ENCODE measurements around the gene SMYD4. TPM values are rescaled to one million over a fixed set of nuclear protein-coding genes. Genes with fewer than 3 reads are reported as not detected.

Gene SMYD4
- total RNA-seq, 1 experiment from 2014 or later, result 23.3 TPM

DNA sequence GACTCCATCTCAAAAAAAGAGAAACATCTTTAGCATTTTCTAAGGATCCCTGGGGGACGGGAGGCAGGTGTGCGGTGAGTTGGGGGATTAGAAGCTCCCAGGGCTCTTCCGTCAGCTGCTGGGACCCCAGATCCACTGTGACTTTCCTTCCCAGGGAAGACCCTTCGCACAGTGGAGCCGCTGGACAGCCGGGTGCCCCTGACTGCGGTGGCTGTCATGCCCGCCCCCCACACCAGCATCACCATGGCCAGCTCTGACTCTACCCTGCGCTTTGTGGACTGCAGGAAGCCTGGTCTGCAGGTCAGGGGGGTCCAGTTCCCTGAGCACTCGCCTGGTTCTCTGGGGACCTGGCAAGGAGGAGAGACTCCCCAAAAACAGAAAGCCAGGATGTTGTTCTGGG is 94.3 kb downstream of the SMYD4 start:
- intact Hi-C loops (cut with micrococcal nuclease; ENCODE audit: unreplicated experiment), result no loop called here
- Histone ChIP-seq H3K79me2 (ENCODE audit: low read depth) (no peaks in the 10 kb centered on the region), H3K27ac (no peak overlapping the region), H3K9me2 (ENCODE audit: insufficient read depth) (no peaks in the 10 kb centered on the region), H3K4me2 (no peak overlapping the region), H3K9me3 (ENCODE audit: insufficient read depth, low read depth) (no peaks in the 10 kb centered on the region), H3K4me3 (no peak overlapping the region), H4K20me1 (ENCODE audit: insufficient read depth) (no peaks in the 10 kb centered on the region; the same call in 1 of the 2 replicates), H3F3A (ENCODE audit: insufficient read depth, low read depth) (no peaks in the 10 kb centered on the region), H2AFZ (no peak overlapping the region), H3K4me1 (replicated peaks; ENCODE audit: insufficient read depth) (no peaks in the 10 kb centered on the region), H3K27me3 (ENCODE audit: insufficient read depth, low read depth) (no peaks in the 10 kb centered on the region), H3K36me3 (ENCODE audit: low read depth) (no peaks in the 10 kb centered on the region)
- TF ChIP-seq EZH2 (IDR thresholded peaks at IDR 0.05; ENCODE audit: low read depth) (no peak), CTCF (conservative IDR thresholded peaks at IDR 0.05) (no peak)
- POLR2A ChIA-PET (ENCODE audit: unreplicated experiment), result interaction anchor here (0.7 kb wide), 1 partner anchor 145 kb away, joined by 4 read pairs; no protein-coding TSS in a partner anchor
- DNase-seq, result no peak
- BruUV-seq (replicated peaks), result no TSS peak
- CTCF ChIA-PET, result no interaction called here

GRCh38 chr17:1733759-1734158 is 95.9 kb downstream of the SMYD4 start:
- DNase-seq, result no peak
- ChIA-PET CTCF (interaction anchor here (0.6 kb wide), 1 partner anchor 609 kb away, joined by 13 read pairs; no protein-coding TSS in a partner anchor), POLR2A (ENCODE audit: unreplicated experiment) (no interaction called here)
- Histone ChIP-seq H3F3A (ENCODE audit: insufficient read depth, low read depth) (no peaks in the 10 kb centered on the region), H3K27ac (no peak overlapping the region), H3K4me2 (no peak overlapping the region), H2AFZ (no peak overlapping the region), H3K36me3 (ENCODE audit: low read depth) (no peaks in the 10 kb centered on the region), H4K20me1 (ENCODE audit: insufficient read depth) (no peaks in the 10 kb centered on the region; the same call in 1 of the 2 replicates), H3K9me3 (ENCODE audit: insufficient read depth, low read depth) (no peaks in the 10 kb centered on the region), H3K27me3 (ENCODE audit: insufficient read depth, low read depth) (no peaks in the 10 kb centered on the region), H3K79me2 (ENCODE audit: low read depth) (no peaks in the 10 kb centered on the region), H3K4me1 (replicated peaks; ENCODE audit: insufficient read depth) (no peaks in the 10 kb centered on the region), H3K9me2 (ENCODE audit: insufficient read depth) (no peaks in the 10 kb centered on the region), H3K4me3 (no peak overlapping the region)
- intact Hi-C loops (cut with micrococcal nuclease; ENCODE audit: unreplicated experiment), result no loop called here
- no TSS peak for BruUV-seq (replicated peaks)
- TF ChIP-seq CTCF (conservative IDR thresholded peaks at IDR 0.05) (no peak), EZH2 (IDR thresholded peaks at IDR 0.05; ENCODE audit: low read depth) (no peak)

- ChIA-PET POLR2A (ENCODE audit: unreplicated experiment) (no interaction called here), CTCF (interaction anchor here (0.6 kb wide), 1 partner anchor 70 kb away, joined by 3 read pairs; no protein-coding TSS in a partner anchor)
- no peak for DNase-seq
- no peak overlapping the region for H2AFZ ChIP-seq
- TF ChIP-seq CTCF (conservative IDR thresholded peaks at IDR 0.05) (no peak), EZH2 (IDR thresholded peaks at IDR 0.05; ENCODE audit: low read depth) (no peak)
- no peak overlapping the region for H3K27ac ChIP-seq
- H3K27me3 ChIP-seq (ENCODE audit: insufficient read depth, low read depth), result no peaks in the 10 kb centered on the region
- no peaks in the 10 kb centered on the region for H3K4me1 ChIP-seq (replicated peaks; ENCODE audit: insufficient read depth)
- no peaks in the 10 kb centered on the region for H3K9me2 ChIP-seq (ENCODE audit: insufficient read depth)
- no peaks in the 10 kb centered on the region for H3K79me2 ChIP-seq (ENCODE audit: low read depth)
- H3K4me3 ChIP-seq, result no peak overlapping the region
- no peak overlapping the region for H3K4me2 ChIP-seq
- H3F3A ChIP-seq (ENCODE audit: insufficient read depth, low read depth), result no peaks in the 10 kb centered on the region
- no peaks in the 10 kb centered on the region for H3K9me3 ChIP-seq (ENCODE audit: insufficient read depth, low read depth)
- H4K20me1 ChIP-seq (ENCODE audit: insufficient read depth), result no peaks in the 10 kb centered on the region; the same call in 1 of the 2 replicates
- intact Hi-C loops (cut with micrococcal nuclease; ENCODE audit: unreplicated experiment), result no loop called here
- H3K36me3 ChIP-seq (ENCODE audit: low read depth), result no peaks in the 10 kb centered on the region
- BruUV-seq (replicated peaks), result no TSS peak
These were observed 96.8 kb downstream of the SMYD4 start for GRCh38 chr17:1732833-1733321.

Data from PC-9 (cell line).